HUES64 (cell line): Measurements from ENCODE around the gene MTA3.

Experiments used
- H3K27ac ChIP-seq: 2 replicates; pipeline ENCODE4 v1.7.0; 2013; ENCODE audit warnings: low read depth, low read length, inconsistent platforms
- H3K27me3 ChIP-seq: 2 replicates; pipeline ENCODE4 v1.6.1; 2013; ENCODE audit warnings: mild to moderate bottlenecking, low read length; ENCODE audit not compliant: insufficient read depth
- H3K36me3 ChIP-seq: 2 replicates; pipeline ENCODE4 v1.6.1; 2013; ENCODE audit warnings: mild to moderate bottlenecking, low read length; ENCODE audit not compliant: insufficient read depth
- H3K4me1 ChIP-seq: 2 replicates; pipeline ENCODE4 v1.6.1; 2013; ENCODE audit warnings: mild to moderate bottlenecking, low read length, moderate library complexity; ENCODE audit not compliant: insufficient read depth
- H3K4me3 ChIP-seq: 2 replicates; pipeline ENCODE4 v1.5.1; 2013; ENCODE audit warnings: mild to moderate bottlenecking, low read length, moderate library complexity
- H3K9ac ChIP-seq: 2 replicates; pipeline ENCODE4 v1.6.1; 2013; ENCODE audit warnings: mild to moderate bottlenecking, low read depth, low read length
- H3K9me3 ChIP-seq: 2 replicates; pipeline ENCODE4 v1.6.1; 2013; ENCODE audit warnings: low read depth, low read length; ENCODE audit not compliant: insufficient read depth
- WGBS: fragments of 150-250, 120-280 bp; methylation state at CpG from one replicate; pipeline ENCODE4 v1.1.7; 2013; ENCODE audit warnings: missing lambda C conversion rate; 5-methylcytosine and 5-hydroxymethylcytosine counted together

The MTA3 gene

GRCh38 chr2:42797281-42797680, 228.8 kb downstream of the MTA3 start:
- no peak overlapping the region for H3K27ac ChIP-seq
- WGBS = 80% methylated on average over 6 of the region's 6 CpGs
- H3K36me3 ChIP-seq = no peaks in the 10 kb centered on the region
- H3K9ac ChIP-seq = no peak overlapping the region
- H3K27me3 ChIP-seq = peaks cover 9% of the 10 kb centered on the region
- peaks cover 13% of the 10 kb centered on the region for H3K4me1 ChIP-seq
- no peak overlapping the region for H3K4me3 ChIP-seq
- H3K9me3 ChIP-seq = no peaks in the 10 kb centered on the region

- no peaks in the 10 kb centered on the region for H3K27me3 ChIP-seq
- WGBS = 72% methylated on average over 3 of the region's 4 CpGs
- H3K9ac ChIP-seq = no peak overlapping the region
- no peaks in the 10 kb centered on the region for H3K9me3 ChIP-seq
- H3K4me3 ChIP-seq = no peak overlapping the region
- no peak overlapping the region for H3K27ac ChIP-seq
- 0 out of 2 replicates have a peak, but pooled peaks cover 3% of the 10 kb centered on the region for H3K4me1 ChIP-seq
- H3K36me3 ChIP-seq = no peaks in the 10 kb centered on the region
Observed at GRCh38 chr2:42799881-42800280, 231.4 kb downstream of the MTA3 start.

GRCh38 chr2:42800461-42800962, 232.1 kb downstream of the MTA3 start:
- H3K27ac ChIP-seq = no peak overlapping the region
- H3K9me3 ChIP-seq = no peaks in the 10 kb centered on the region
- 97% methylated on average over 3 of the region's 4 CpGs for WGBS

GRCh38 chr2:42800981-42801380, 232.5 kb downstream of the MTA3 start:
- H3K9ac ChIP-seq = no peak overlapping the region
- H3K36me3 ChIP-seq = no peaks in the 10 kb centered on the region
- 96% methylated on average over 2 of the region's 2 CpGs for WGBS
- H3K27ac ChIP-seq = no peak overlapping the region
- H3K4me3 ChIP-seq = no peak overlapping the region
- H3K4me1 ChIP-seq = no peaks in the 10 kb centered on the region
- no peaks in the 10 kb centered on the region for H3K27me3 ChIP-seq
- no peaks in the 10 kb centered on the region for H3K9me3 ChIP-seq

More at GRCh38 chr2:42800461-42800962, 232.1 kb downstream of the MTA3 start:
- Histone ChIP-seq H3K9ac (no peak overlapping the region), H3K4me1 (0 out of 2 replicates have a peak, but pooled peaks cover 3% of the 10 kb centered on the region), H3K4me3 (no peak overlapping the region), H3K36me3 (no peaks in the 10 kb centered on the region), H3K27me3 (no peaks in the 10 kb centered on the region)

- no peak overlapping the region for H3K4me3 ChIP-seq
- no peak overlapping the region for H3K9ac ChIP-seq
- no peaks in the 10 kb centered on the region for H3K4me1 ChIP-seq
- WGBS = 84% methylated on average over 4 of the region's 4 CpGs
- H3K9me3 ChIP-seq = no peaks in the 10 kb centered on the region
- H3K36me3 ChIP-seq = no peaks in the 10 kb centered on the region
- H3K27ac ChIP-seq = no peak overlapping the region
- H3K27me3 ChIP-seq = no peaks in the 10 kb centered on the region
Observed at GRCh38 chr2:42801381-42801780, 232.9 kb downstream of the MTA3 start.

GRCh38 chr2:42802150-42802549, 233.7 kb downstream of the MTA3 start:
- Histone ChIP-seq H3K9ac (no peak overlapping the region), H3K27me3 (no peaks in the 10 kb centered on the region), H3K4me3 (no peak overlapping the region), H3K4me1 (no peaks in the 10 kb centered on the region), H3K27ac (no peak overlapping the region), H3K36me3 (no peaks in the 10 kb centered on the region), H3K9me3 (no peaks in the 10 kb centered on the region)
- WGBS = 89% methylated on average over 6 of the region's 6 CpGs

GRCh38 chr2:42804338-42804737, 235.9 kb downstream of the MTA3 start:
- Histone ChIP-seq H3K9ac (no peak overlapping the region), H3K4me1 (0 out of 2 replicates have a peak, but pooled peaks cover 3% of the 10 kb centered on the region), H3K36me3 (no peaks in the 10 kb centered on the region), H3K4me3 (no peak overlapping the region), H3K27me3 (no peaks in the 10 kb centered on the region), H3K27ac (no peak overlapping the region), H3K9me3 (no peaks in the 10 kb centered on the region)
- WGBS = 95% methylated on average over 2 of the region's 3 CpGs

GRCh38 chr2:42804891-42805290, 236.5 kb downstream of the MTA3 start:
- Histone ChIP-seq H3K9me3 (no peaks in the 10 kb centered on the region), H3K4me1 (0 out of 2 replicates have a peak, but pooled peaks cover 5% of the 10 kb centered on the region), H3K27me3 (no peaks in the 10 kb centered on the region), H3K27ac (no peak overlapping the region), H3K9ac (no peak overlapping the region), H3K36me3 (no peaks in the 10 kb centered on the region), H3K4me3 (no peak overlapping the region)
- WGBS = 73% methylated on average over 5 of the region's 5 CpGs
